Body of pancreas (tissue), 4 donors: Measurements from ENCODE around the gene CHRM2. TPM values are rescaled to one million over a fixed set of nuclear protein-coding genes. Genes with fewer than 3 reads are reported as not detected.

Source experiments
- ATAC-seq: fragments of 150-250 bp; one replicate; pipeline ENCODE4 v1.9.1; 2016
- DNase-seq, 4 donors: peaks; one replicate each; pipeline ENCODE4 v3.0.0-alpha.2; 2019
- H3K27ac ChIP-seq, 4 donors: fragments of 200-600 bp; sonication (generic); 1 replicate in 3 of 4; 2 replicates in 1 of 4; pipeline versions ENCODE4 v1.5.1 to v1.6.1; 2016 to 2019; ENCODE audit warnings: mild to moderate bottlenecking in 1 of 4, mixed read lengths in 1 of 4, moderate library complexity in 1 of 4
- H3K27me3 ChIP-seq, 2 donors: fragments of 200-600 bp; sonication (generic); one replicate each; pipeline ENCODE4 v1.6.0; 2016; ENCODE audit warnings: mild to moderate bottlenecking in 1 of 2
- H3K36me3 ChIP-seq, 2 donors: fragments of 200-600 bp; sonication (generic); replicated peaks in 1 of 2; 2 replicates each; pipeline ENCODE4 v1.5.1; 2016; ENCODE audit warnings: low read depth in 2 of 2; ENCODE audit not compliant: insufficient read depth in 1 of 2
- H3K4me1 ChIP-seq: fragments of 200-600 bp; sonication (generic); one replicate; pipeline ENCODE4 v1.6.0; 2016
- H3K4me3 ChIP-seq, 2 donors: fragments of 200-600 bp; sonication (generic); 1 replicate in 1 of 2; 2 replicates in 1 of 2; pipeline ENCODE4 v1.5.1; 2016 to 2019
- H3K9me3 ChIP-seq, 3 donors: fragments of 200-600 bp; sonication (generic); 1 replicate in 2 of 3; 2 replicates in 1 of 3; pipeline ENCODE4 v1.5.1; 2016
- POLR2A ChIP-seq, 3 donors: fragments of 450-650 bp; IDR thresholded peaks; one replicate each; pipeline ENCODE4 v1.6.1; 2016; ENCODE audit warnings: antibody characterized with exemption in 3 of 3, mild to moderate bottlenecking in 2 of 3
- WGBS, 2 donors: methylation state at CpG; one replicate each; pipeline ENCODE4 v1.1.5; 2017; 5-methylcytosine and 5-hydroxymethylcytosine counted together
- intact Hi-C: fragments of 100-400 bp; cut with DNase I; formaldehyde crosslinking; loops from one replicate; pipeline ENCODE4 v1.15.1; 2023
- total RNA-seq, 2 donors: library from RNA; depleted of rRNA; stranded (reverse); fragments of >200 nt; gene quantifications; one replicate each; pipeline ENCODE4 v1.1.0, GENCODE V29; 2016
- TF ChIP-seq, protein P1 (sequence below), 7 experiments: fragments of 450-650 bp in 4 of 7; fragments of 200-600 bp in 3 of 7; sonication (generic) in 3 of 7; IDR thresholded peaks; one replicate each; pipeline ENCODE4 v1.5.1; 2016 to 2019; ENCODE audit warnings: antibody characterized with exemption in 7 of 7

The CHRM2 gene
- total RNA-seq, 2 donors from 2014 or later = not detected

DNA sequence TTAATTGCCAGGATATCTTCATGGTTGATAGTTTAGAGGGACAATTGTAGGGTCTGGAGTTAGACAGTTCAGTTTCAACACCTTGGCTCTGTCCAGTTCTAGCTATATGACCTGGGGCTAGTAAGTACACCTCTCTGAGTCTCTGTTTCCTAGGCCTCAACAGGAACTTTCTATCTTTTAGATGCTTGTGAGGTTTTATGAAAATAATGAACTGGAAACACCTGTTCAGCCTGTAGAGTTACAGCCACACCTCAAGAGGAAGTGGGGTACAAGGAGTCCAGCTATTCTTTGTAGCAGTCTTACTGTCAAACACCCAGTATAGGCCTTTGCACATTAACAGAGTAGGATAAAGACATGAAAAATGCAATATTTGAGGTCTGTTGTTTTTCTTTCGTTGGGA is 73.4 kb downstream of the CHRM2 start:
- ATAC-seq (no peak), DNase-seq (no peak)
- no peaks in the 10 kb centered on the region for H3K27me3 ChIP-seq
- H3K9me3 ChIP-seq = no peaks in the 10 kb centered on the region
- WGBS, 2 donors = 37 to 48% methylated on average over 1 of the region's 1 CpG
- no peaks in the 10 kb centered on the region for H3K36me3 ChIP-seq
- TF ChIP-seq, protein P1, sequence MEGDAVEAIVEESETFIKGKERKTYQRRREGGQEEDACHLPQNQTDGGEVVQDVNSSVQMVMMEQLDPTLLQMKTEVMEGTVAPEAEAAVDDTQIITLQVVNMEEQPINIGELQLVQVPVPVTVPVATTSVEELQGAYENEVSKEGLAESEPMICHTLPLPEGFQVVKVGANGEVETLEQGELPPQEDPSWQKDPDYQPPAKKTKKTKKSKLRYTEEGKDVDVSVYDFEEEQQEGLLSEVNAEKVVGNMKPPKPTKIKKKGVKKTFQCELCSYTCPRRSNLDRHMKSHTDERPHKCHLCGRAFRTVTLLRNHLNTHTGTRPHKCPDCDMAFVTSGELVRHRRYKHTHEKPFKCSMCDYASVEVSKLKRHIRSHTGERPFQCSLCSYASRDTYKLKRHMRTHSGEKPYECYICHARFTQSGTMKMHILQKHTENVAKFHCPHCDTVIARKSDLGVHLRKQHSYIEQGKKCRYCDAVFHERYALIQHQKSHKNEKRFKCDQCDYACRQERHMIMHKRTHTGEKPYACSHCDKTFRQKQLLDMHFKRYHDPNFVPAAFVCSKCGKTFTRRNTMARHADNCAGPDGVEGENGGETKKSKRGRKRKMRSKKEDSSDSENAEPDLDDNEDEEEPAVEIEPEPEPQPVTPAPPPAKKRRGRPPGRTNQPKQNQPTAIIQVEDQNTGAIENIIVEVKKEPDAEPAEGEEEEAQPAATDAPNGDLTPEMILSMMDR (IDR thresholded peaks at IDR 0.05) = no peak
- TF ChIP-seq POLR2A (IDR thresholded peaks at IDR 0.05) = no peak
- no peak overlapping the region for H3K27ac ChIP-seq
- no peak overlapping the region for H3K4me3 ChIP-seq
- no peaks in the 10 kb centered on the region for H3K4me1 ChIP-seq
- intact Hi-C loops = no loop called here

DNA sequence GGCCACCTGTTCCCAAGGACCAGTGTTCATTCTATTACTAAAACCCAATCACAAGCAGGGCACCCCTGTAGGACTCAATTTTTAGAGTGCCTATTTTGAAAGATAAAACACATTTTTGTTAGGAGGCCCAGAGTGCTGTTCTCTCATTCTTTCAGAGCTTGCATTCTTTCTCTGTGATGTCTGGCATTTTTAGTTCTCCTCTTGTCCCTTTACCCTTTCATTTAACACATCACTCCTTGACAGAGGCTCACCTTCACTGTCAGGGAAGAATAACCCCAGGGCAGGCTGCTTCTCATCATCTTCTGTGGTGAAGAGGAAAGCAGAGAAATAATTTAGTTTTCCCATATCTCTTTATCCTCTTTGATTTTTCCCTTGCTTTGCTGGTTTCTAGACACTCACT is 73.9 kb downstream of the CHRM2 start:
- no peak overlapping the region for H3K27ac ChIP-seq
- H3K36me3 ChIP-seq = no peaks in the 10 kb centered on the region
- DNase-seq = no peak
- no peaks in the 10 kb centered on the region for H3K27me3 ChIP-seq
- no peak for ATAC-seq
- no peak for TF ChIP-seq POLR2A (IDR thresholded peaks at IDR 0.05)
- TF ChIP-seq, protein P1 (IDR thresholded peaks at IDR 0.05) = no peak
- H3K4me1 ChIP-seq = no peaks in the 10 kb centered on the region
- intact Hi-C loops = no loop called here
- no peaks in the 10 kb centered on the region for H3K9me3 ChIP-seq
- no peak overlapping the region for H3K4me3 ChIP-seq

DNA sequence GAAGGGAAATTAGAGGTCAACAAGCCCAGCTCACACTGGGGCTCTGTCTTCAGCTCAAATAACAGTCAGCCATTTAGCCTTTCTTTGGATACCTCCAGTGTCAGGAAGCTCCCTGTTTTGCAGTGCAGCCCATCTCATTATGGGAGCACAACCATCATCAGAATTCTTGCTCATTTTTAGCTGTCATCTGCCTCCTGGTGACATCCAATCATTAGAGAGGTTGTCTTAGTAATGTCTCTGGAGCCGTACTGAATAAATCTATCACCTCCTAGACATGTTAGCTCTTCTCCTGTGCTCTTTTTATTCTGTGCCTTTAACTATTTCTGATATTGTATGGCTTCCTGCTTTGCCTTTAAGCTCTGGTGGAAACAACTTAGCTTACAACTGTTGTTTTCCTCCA is 74.5 kb downstream of the CHRM2 start:
- TF ChIP-seq, protein P1 (IDR thresholded peaks at IDR 0.05) = no peak
- TF ChIP-seq POLR2A (IDR thresholded peaks at IDR 0.05) = no peak
- no peaks in the 10 kb centered on the region for H3K36me3 ChIP-seq
- H3K27me3 ChIP-seq = no peaks in the 10 kb centered on the region
- ATAC-seq = no peak
- no peaks in the 10 kb centered on the region for H3K9me3 ChIP-seq
- H3K4me1 ChIP-seq = no peaks in the 10 kb centered on the region
- no peak overlapping the region for H3K27ac ChIP-seq
- no peak overlapping the region for H3K4me3 ChIP-seq
- no peak for DNase-seq
- WGBS, 2 donors = 50 to 61% methylated on average over 1 of the region's 1 CpG
- intact Hi-C loops = no loop called here

DNA sequence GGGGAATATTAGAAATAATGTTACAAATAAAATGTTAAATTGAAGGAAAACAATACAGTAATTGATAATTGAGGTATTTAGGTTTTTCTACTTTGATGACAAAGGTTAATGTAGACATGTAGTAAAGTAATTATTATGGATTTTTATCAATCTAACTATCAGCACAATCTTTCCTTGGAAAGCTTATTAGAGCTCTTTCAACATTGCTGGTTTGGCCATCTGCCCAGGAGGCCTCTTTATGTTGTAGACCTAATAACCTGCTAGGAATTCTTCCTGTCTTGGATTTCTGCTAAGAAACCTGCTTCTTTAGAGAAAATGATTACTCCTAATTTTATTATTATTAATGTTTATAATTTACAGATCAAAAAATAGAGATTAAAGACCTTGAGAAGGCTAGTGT is 78.9 kb downstream of the CHRM2 start:
- intact Hi-C loops = no loop called here
- H3K27me3 ChIP-seq = no peaks in the 10 kb centered on the region
- H3K4me1 ChIP-seq = no peaks in the 10 kb centered on the region
- no peaks in the 10 kb centered on the region for H3K36me3 ChIP-seq
- no peaks in the 10 kb centered on the region for H3K9me3 ChIP-seq
- no peak for DNase-seq
- H3K4me3 ChIP-seq = no peak overlapping the region
- TF ChIP-seq, protein P1 (IDR thresholded peaks at IDR 0.05) = no peak
- TF ChIP-seq POLR2A (IDR thresholded peaks at IDR 0.05) = no peak
- H3K27ac ChIP-seq = no peak overlapping the region
- no peak for ATAC-seq

DNA sequence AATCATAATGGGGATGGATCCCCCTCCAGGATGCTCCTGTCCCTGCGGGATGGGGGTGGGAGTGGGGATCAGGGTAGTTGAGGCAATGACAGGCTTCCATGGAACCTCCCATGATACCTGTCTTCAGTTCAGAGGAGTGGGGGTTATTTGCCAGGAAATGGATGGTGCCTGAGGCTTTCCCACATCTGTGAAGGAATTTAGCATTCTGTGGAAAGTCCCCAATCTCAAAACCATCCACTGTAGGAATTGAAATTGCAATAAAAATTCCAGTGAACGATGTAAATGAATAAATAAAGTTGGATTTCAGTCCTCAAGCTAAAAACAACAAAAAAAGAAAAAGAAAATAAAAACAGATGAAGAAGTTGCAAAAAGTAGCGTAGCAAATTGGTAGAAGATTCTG is 81.9 kb downstream of the CHRM2 start:
- no peak for ATAC-seq
- no peak for DNase-seq
- no peaks in the 10 kb centered on the region for H3K4me1 ChIP-seq
- TF ChIP-seq, protein P1 (IDR thresholded peaks at IDR 0.05) = no peak
- intact Hi-C loops = no loop called here
- H3K27me3 ChIP-seq = no peaks in the 10 kb centered on the region
- no peaks in the 10 kb centered on the region for H3K36me3 ChIP-seq
- WGBS, 2 donors = 65 to 75% methylated on average over 3 of the region's 3 CpGs
- H3K4me3 ChIP-seq = no peak overlapping the region
- H3K27ac ChIP-seq = no peak overlapping the region
- H3K9me3 ChIP-seq = no peaks in the 10 kb centered on the region
